Stimulated activated CD4-positive, alpha-beta T cell treated with anti-CD3 and anti-CD28 coated beads, Interleukin-4, amount 100 ng/mL, for 4 hours (primary cell): ENCODE measurements around the gene LRPPRC.
"Not testable (repeated sequence)": the region's sequence is repeated elsewhere in the genome, so short reads cannot be mapped to it uniquely, and the experiment has no call there.

Experiments used
- DNase-seq, 2 experiments: peaks; one replicate each; pipeline ENCODE4 v3.0.0-alpha.2; 2020

LRPPRC gene

GRCh38 chr2:43995733-43996533, at the start of gene LRPPRC:
TSS of gene LRPPRC (minus strand) at chr2:43995989. CDS start at chr2:43995947, 42 bp downstream.
- DNase-seq = peak; percentile 79 to 91

GRCh38 chr2:44045061-44045460, 49.3 kb upstream of the LRPPRC start:
- no peak for DNase-seq

GRCh38 chr2:44044281-44044720, 48.5 kb upstream of the LRPPRC start:
- peak; percentile 72 for DNase-seq

GRCh38 chr2:44040365-44040764, 44.6 kb upstream of the LRPPRC start:
- no peak for DNase-seq

- DNase-seq = no peak
Observed at GRCh38 chr2:44038277-44038676, 42.5 kb upstream of the LRPPRC start.

GRCh38 chr2:44037221-44037620, 41.4 kb upstream of the LRPPRC start:
- no peak for DNase-seq

DNA sequence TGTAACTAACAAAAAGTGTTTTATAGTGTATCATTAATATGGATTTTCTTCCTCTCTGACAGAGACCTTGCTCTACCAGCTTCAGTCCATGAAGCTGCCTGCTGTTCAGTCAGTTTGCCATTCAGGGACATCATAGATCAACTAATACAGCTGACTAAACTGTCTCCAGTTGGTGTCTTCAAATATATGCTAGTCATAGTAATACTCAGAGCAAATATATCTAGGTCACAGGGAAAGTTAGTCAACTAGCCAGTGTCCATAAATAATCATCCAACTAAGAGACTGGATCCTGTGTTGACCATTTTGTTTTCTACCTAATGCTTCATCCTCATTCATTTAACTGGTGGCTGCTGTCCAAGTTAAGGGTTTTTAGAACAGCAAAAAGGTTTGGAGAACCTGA, 38.2 kb upstream of the LRPPRC start:
- no peak for DNase-seq

DNA sequence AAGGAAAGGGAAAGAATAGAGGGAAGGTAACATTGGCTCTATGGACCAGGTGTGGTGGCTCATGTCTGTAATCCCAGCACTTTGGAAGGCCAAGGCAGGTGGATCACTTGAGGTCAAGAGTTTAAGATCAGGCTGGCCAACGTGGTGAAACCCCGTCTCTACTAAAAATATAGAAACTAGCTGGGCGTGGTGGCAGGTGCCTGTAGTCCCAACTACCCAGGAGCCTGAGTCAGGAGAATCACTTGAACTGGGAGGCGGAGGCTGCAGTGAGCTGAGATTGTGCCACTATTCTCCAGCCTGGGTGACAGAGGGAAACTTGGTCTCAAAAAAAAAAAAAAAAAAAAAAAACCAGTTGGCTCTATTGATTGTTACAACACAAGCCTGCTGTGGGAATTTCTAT, 31.3 kb upstream of the LRPPRC start:
- DNase-seq = not testable (repeated sequence)

- DNase-seq = peak in 1 of 2 experiments; percentile 31
Observed at GRCh38 chr2:44016282-44016681, 20.5 kb upstream of the LRPPRC start.

DNA sequence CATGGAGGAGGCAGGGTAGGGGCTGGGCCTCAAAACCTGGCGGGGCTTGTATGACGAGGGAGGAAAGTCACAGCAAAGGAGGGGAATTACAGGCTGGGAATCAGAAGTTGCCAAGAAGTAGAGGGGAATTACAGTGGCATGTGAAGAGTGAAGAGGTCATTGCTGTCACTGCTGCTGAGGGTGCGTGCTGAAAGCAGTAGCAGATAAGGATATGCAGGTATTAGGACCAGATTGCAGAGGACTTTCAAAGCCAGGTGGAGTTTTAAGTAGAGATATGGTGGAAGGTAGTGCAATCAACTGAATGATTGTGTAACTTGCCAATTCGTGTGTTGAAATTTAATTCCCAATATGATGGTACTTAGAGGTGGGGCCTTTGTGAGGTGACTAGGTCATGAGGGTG, 19.4 kb upstream of the LRPPRC start:
- no peak for DNase-seq

GRCh38 chr2:44013205-44013604, 17.4 kb upstream of the LRPPRC start:
- DNase-seq = not testable (repeated sequence)

- DNase-seq = no peak
Observed at GRCh38 chr2:44010266-44010665, 14.5 kb upstream of the LRPPRC start.

DNA sequence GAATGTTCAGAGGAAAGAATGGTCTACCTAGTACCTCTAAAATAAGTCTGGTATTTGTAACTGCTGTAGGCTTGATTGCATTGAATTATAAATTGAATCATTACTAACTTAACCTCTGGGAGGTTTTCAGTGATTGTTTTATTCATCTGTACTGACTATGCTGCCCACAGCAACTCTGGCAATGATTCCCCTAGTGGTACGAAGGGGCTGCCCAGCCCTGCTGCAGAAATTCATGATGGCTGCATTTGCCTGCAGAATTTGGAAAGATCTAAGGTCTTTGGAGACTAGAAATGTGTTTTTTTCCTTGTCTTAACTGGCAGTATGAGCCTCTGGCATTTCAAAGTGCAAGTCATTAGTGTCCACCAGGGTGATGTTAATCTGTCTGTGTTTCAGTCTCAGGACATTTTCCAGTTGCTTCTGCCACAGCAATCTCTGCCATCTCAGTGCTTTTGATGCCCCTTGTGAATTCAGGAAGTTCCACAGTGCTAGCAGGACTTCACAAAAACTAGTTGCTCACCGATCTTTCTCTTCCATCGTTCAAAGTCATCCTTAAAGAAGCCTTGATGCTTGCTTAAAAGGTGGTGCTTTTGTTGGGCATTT, 13.4 kb upstream of the LRPPRC start:
- DNase-seq = no peak

- no peak for DNase-seq
Observed at GRCh38 chr2:44005846-44006245, 10.1 kb upstream of the LRPPRC start.

GRCh38 chr2:44004735-44005602, 9.2 kb upstream of the LRPPRC start:
- no peak for DNase-seq

DNA sequence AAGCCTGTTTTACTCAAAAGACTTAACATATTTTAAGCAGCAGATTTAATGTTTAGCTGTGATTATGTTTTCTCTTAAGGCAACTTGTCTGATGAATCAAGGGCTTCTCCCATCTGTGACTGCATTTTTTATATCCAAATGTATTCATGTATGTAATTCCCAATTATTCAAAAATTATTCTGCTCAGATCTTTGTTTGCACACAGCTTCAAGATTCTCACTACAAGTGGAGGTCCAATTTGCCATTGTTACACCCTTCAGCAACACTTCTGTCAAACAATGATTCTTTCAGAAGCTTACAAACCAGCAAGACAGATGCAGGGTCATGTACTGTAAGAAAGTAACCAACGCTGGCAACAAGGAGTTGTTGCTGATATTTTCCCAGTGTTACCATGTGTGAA, 5.9 kb upstream of the LRPPRC start:
- no peak for DNase-seq

DNA sequence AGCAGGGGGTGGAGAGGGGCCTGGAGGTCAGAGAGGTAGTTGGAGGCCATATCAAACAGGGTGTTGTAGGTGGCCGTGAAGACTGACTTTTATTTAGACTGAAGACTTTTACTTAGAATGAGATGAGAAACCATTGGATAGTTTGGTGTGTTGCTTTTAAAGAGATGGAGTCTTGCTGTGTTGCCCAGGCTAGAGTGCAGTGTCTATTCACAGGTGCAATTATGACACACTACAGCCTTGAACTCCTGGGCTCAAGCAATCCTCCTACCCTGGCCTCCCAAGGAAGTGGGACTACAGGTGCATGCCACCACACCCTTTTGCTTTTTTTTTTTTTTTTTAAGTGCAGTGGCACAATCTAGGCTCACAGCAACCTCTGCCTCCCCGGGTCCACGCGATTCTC, 2.5 kb upstream of the LRPPRC start:
- DNase-seq = no peak

- DNase-seq = no peak
Observed at GRCh38 chr2:43993437-43993836, 2.4 kb downstream of the LRPPRC start.

DNA sequence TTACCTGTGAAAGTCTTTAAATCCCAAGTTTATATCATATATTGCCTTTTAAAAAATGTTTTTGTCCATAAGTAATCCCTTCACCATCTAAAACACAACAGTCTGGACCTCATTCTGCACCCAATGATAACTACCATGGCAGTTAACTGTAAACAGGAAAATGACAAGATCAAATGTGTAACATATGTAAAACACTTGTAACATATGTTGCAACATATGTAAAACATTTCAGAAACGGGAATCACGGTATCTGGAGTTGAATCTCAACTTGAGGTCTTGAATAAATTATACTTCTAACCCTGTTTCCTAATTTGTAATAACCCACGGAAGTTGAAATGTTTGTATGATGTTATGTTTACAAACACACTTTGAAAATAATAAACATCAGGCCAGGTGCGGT, 6.2 kb downstream of the LRPPRC start:
- DNase-seq = no peak

- DNase-seq = no peak
Observed at GRCh38 chr2:43986600-43986999, 9.2 kb downstream of the LRPPRC start.

DNA sequence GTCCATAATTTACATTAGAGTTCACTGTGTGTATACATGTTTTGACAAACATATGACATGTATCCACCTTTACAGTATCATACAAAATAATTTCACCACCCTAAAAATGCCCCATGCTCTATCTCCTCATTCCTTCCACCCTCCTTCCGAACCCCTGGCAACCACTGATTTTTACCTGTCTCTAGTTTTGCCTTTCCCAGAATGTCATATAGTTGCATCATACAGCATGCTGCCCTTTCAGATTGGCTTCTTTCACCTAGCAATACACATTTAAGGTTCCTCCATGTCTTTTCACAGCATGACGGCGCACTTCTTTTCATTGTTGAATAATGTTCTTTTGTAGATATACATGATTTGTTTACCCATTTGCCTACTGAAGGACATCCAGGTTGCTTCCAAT, 10.4 kb downstream of the LRPPRC start:
- DNase-seq = no peak

GRCh38 chr2:43984533-43984932, 11.3 kb downstream of the LRPPRC start:
- DNase-seq = no peak

DNA sequence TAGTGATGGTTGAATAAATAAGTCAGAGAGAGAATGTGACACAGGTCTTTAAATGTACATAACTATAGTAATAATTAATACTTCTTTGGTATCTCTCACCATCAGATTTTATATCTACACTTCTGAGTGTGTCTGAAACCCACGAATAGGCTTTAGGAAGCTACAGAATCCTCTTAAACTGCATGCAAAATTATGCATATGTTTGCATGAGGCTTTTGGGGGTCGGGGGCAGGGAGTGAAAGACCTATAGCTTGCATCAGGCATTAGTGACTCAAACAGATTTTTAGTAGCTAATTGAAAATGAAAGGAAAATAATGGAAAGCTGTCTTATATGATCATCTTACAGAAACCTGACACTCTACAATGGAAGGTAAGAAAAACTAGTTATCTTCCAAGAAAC, 14.9 kb downstream of the LRPPRC start:
- no peak for DNase-seq
